Liver (tissue), 3 donors: ENCODE results near the gene FKTN.

Experiments
- CTCF ChIP-seq: fragments of 150-350 bp; IDR thresholded peaks from 2 replicates; pipeline ENCODE4 v1.5.1; 2017; ENCODE audit warnings: improper control_type of control experiment, low read depth, low read length; ENCODE audit not compliant: missing input control
- EGR1 ChIP-seq, 2 donors: IDR thresholded peaks; 2 replicates each; pipeline ENCODE4 v1.6.1; 2016 to 2018; ENCODE audit warnings: antibody characterized with exemption in 2 of 2, low read depth in 2 of 2
- ZBTB33 ChIP-seq: IDR thresholded peaks from 2 replicates; pipeline ENCODE4 v1.6.1; 2016; ENCODE audit warnings: antibody characterized with exemption
- donor health status: healthy.
- donor health status: healthy.

- TF ChIP-seq EGR1 (IDR thresholded peaks at IDR 0.05; ENCODE audit: low read depth in 2 of 2) (no peak), CTCF (no peak), ZBTB33 (no peak)
Measured at GRCh38 chr9:105625088-105625487, 67.2 kb downstream of the FKTN start.
